NCI-H1436 (cell line): ENCODE measurements around the gene SLC4A5.
"Not testable (repeated sequence)": the region's sequence is repeated elsewhere in the genome, so short reads cannot be mapped to it uniquely, and the experiment has no call there.

Experiments
- DNase-seq: peaks from one replicate; lab custom pipeline; 2025; lab: John Stamatoyannopoulos, UW

SLC4A5 gene

GRCh38 chr2:74264281-74264680 is 78.9 kb downstream of the SLC4A5 start:
- no peak for DNase-seq

GRCh38 chr2:74262681-74263080 is 80.5 kb downstream of the SLC4A5 start:
- DNase-seq: no peak

GRCh38 chr2:74261204-74261864 is 81.9 kb downstream of the SLC4A5 start:
- DNase-seq: no peak

GRCh38 chr2:74260495-74260894 is 82.7 kb downstream of the SLC4A5 start:
- DNase-seq: no peak

- no peak for DNase-seq
Measured at GRCh38 chr2:74259733-74260132, 83.5 kb downstream of the SLC4A5 start.

GRCh38 chr2:74259191-74259590 is 84.0 kb downstream of the SLC4A5 start:
- DNase-seq: no peak

GRCh38 chr2:74255660-74256213 is 87.5 kb downstream of the SLC4A5 start:
- DNase-seq: no peak

GRCh38 chr2:74253971-74254310 is 89.3 kb downstream of the SLC4A5 start:
- DNase-seq: no peak

GRCh38 chr2:74253306-74253970 is 89.8 kb downstream of the SLC4A5 start:
- no peak for DNase-seq

- DNase-seq: no peak
Measured at GRCh38 chr2:74252862-74253261, 90.4 kb downstream of the SLC4A5 start.

- no peak for DNase-seq
Measured at GRCh38 chr2:74252036-74252435, 91.2 kb downstream of the SLC4A5 start.

- DNase-seq: peak; percentile 24
Measured at GRCh38 chr2:74250189-74250631, 93.0 kb downstream of the SLC4A5 start.

- DNase-seq: no peak
Measured at GRCh38 chr2:74249406-74250122, 93.7 kb downstream of the SLC4A5 start.

GRCh38 chr2:74246496-74247195 is 96.6 kb downstream of the SLC4A5 start:
- no peak for DNase-seq

- DNase-seq: no peak
Measured at GRCh38 chr2:74244286-74244685, 98.9 kb downstream of the SLC4A5 start.

GRCh38 chr2:74242354-74243071 is 100.7 kb downstream of the SLC4A5 start:
- DNase-seq: no peak

- no peak for DNase-seq
Measured at GRCh38 chr2:74239346-74239745, 103.9 kb downstream of the SLC4A5 start.

- no peak for DNase-seq
Measured at GRCh38 chr2:74238879-74239278, 104.3 kb downstream of the SLC4A5 start.

GRCh38 chr2:74235041-74235440 is 108.2 kb downstream of the SLC4A5 start:
- no peak for DNase-seq

GRCh38 chr2:74233648-74234047 is 109.6 kb downstream of the SLC4A5 start:
- DNase-seq: no peak

GRCh38 chr2:74232426-74232825 is 110.8 kb downstream of the SLC4A5 start:
- DNase-seq: no peak

- DNase-seq: not testable (repeated sequence)
Measured at GRCh38 chr2:74229865-74230264, 113.4 kb downstream of the SLC4A5 start.
